ENCODE results near the gene BTNL9. TPM values are rescaled to one million over a fixed set of nuclear protein-coding genes. Genes with fewer than 3 reads are reported as not detected.

The BTNL9 gene
- polyA plus RNA-seq, 2 donors, result 4.8 to 18.5 TPM

DNA sequence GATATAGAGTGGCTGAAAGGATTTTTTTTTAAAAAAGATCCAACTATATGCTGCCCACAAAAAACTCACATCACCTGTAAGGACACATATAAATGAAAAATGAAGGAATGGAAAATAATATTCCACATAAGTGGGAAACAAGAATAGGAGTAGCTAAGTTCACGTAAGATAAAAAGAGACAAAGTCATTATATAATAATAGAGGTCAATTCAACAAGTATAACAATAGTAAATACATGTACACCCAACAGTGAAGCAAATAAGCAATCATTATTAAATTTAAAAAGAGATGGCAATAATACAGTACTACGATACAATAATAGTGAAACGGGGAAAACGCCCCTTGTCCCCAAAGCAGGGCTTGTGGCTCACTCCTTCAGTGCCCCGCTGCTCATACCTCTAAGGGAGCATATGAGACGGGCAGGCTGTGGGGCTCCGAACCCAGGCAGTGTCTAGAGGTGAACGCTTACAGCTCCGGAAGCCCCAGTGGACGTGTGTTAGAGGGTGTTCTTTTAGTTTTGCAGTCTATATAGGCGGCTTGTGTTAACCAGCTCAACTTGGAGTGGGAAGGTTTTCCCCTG is 12.5 kb upstream of the BTNL9 start:
- Histone ChIP-seq H3K9me3 (ENCODE audit: control insufficient read depth in 2 of 2, insufficient read depth in 1 of 2, low read depth in 1 of 2, low read length in 1 of 2) (peaks cover 0 to 10% of the 10 kb centered on the region in 2 donors), H3K36me3 (ENCODE audit: control insufficient read depth in 2 of 2, insufficient read depth in 2 of 2, low read length in 1 of 2) (no peaks in the 10 kb centered on the region), H3K27ac (ENCODE audit: low read depth in 2 of 2, low read length in 1 of 2) (no peak overlapping the region), H3K27me3 (ENCODE audit: control insufficient read depth in 1 of 2, insufficient read depth in 2 of 2, low read length in 2 of 2) (no peaks in the 10 kb centered on the region), H3K4me1 (ENCODE audit: control insufficient read depth in 2 of 2, insufficient read depth in 2 of 2, low read length in 1 of 2) (peaks cover 0 to 7% of the 10 kb centered on the region in 2 donors), H3K4me3 (ENCODE audit: low read depth in 1 of 2, low read length in 2 of 2) (no peak overlapping the region)
- 85 to 86% methylated on average over 11 of the region's 11 CpGs for WGBS, 2 donors

GRCh38 chr5:181028032-181028819 is 11.8 kb upstream of the BTNL9 start:
- H3K4me1 ChIP-seq (ENCODE audit: control insufficient read depth in 2 of 2, insufficient read depth in 2 of 2, low read length in 1 of 2), result peaks cover 0 to 7% of the 10 kb centered on the region in 2 donors
- no peak overlapping the region for H3K27ac ChIP-seq (ENCODE audit: low read depth in 2 of 2, low read length in 1 of 2)
- no peak overlapping the region for H3K4me3 ChIP-seq (ENCODE audit: low read depth in 1 of 2, low read length in 2 of 2)
- H3K9me3 ChIP-seq (ENCODE audit: control insufficient read depth in 2 of 2, insufficient read depth in 1 of 2, low read depth in 1 of 2, low read length in 1 of 2), result peaks cover 0 to 14% of the 10 kb centered on the region in 2 donors
- H3K36me3 ChIP-seq (ENCODE audit: control insufficient read depth in 2 of 2, insufficient read depth in 2 of 2, low read length in 1 of 2), result no peaks in the 10 kb centered on the region
- WGBS, 2 donors, result 81 to 83% methylated on average over 26 of the region's 26 CpGs
- H3K27me3 ChIP-seq (ENCODE audit: control insufficient read depth in 1 of 2, insufficient read depth in 2 of 2, low read length in 2 of 2), result no peaks in the 10 kb centered on the region

DNA sequence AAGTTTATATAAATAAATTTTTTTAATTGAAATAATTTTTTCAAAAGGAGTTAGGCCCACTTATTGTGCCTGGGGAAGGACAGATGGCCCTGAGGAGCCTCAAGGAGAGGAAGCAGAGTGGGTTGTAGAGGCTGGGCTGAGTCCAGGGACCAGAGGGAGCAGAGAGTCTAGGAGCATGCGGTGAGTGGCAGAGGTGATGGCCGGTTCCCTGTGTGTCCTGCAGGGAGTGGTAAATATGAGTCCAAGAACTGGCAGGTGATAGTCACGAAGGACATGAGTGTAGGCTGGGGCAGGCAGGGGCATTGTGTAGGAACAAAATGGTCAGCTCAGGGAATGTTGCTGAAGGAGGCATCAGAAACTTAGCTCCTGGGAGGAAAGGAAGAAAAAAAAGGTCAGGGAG is 8.3 kb upstream of the BTNL9 start:
- peaks cover 0 to 3% of the 10 kb centered on the region in 2 donors for H3K9me3 ChIP-seq (ENCODE audit: control insufficient read depth in 2 of 2, insufficient read depth in 1 of 2, low read depth in 1 of 2, low read length in 1 of 2)
- WGBS, 2 donors, result 89 to 90% methylated on average over 3 of the region's 3 CpGs
- no peaks in the 10 kb centered on the region for H3K36me3 ChIP-seq (ENCODE audit: control insufficient read depth in 2 of 2, insufficient read depth in 2 of 2, low read length in 1 of 2)
- H3K27ac ChIP-seq (ENCODE audit: low read depth in 2 of 2, low read length in 1 of 2), result no peak overlapping the region
- H3K4me3 ChIP-seq (ENCODE audit: low read depth in 1 of 2, low read length in 2 of 2), result no peak overlapping the region
- H3K4me1 ChIP-seq (ENCODE audit: control insufficient read depth in 2 of 2, insufficient read depth in 2 of 2, low read length in 1 of 2), result no peaks in the 10 kb centered on the region
- no peaks in the 10 kb centered on the region for H3K27me3 ChIP-seq (ENCODE audit: control insufficient read depth in 1 of 2, insufficient read depth in 2 of 2, low read length in 2 of 2)

DNA sequence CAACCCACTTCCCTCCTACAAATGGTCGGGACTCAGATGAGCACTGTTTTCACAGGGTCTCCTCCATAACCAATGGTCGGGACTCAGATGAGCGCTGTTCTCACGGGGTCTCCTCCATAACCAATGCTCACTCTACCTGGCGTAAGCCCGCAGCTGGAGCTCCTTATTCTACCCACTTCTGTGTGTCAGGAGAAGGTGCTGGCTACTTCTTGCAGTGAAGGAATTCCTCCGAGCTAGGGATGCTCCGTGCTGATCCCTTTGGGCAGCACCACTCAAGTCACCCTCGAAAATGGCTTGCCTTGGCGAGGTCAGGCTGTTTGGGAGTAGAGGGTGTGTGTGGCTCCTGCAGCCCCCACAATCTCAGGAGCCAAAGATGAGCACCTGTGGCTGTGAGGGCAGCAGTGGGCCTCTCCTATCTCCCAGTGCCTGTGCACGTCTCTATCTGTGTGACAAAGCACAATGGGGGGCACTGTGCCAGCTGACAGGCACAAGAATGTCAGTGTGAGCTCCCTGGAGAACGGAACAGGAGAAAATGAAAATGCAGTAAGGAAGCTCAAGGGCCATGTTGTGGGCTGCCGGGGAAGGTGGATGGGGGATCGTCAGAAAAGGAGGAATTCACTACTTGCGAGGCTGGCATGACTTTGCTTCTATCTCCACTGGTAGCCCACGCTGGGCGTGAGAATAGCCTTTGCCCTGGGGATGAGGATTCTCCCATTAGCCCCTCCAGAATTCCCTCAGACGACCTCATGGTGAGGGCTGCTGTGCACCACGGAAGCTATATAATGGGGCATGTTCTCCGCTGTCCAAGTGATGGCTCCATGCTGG is 3.9 kb upstream of the BTNL9 start:
- no peak overlapping the region for H3K27ac ChIP-seq (ENCODE audit: low read depth in 2 of 2, low read length in 1 of 2)
- no peak overlapping the region for H3K4me3 ChIP-seq (ENCODE audit: low read depth in 1 of 2, low read length in 2 of 2)
- H3K9me3 ChIP-seq (ENCODE audit: control insufficient read depth in 2 of 2, insufficient read depth in 1 of 2, low read depth in 1 of 2, low read length in 1 of 2), result peaks cover 0 to 3% of the 10 kb centered on the region in 2 donors
- H3K27me3 ChIP-seq (ENCODE audit: control insufficient read depth in 1 of 2, insufficient read depth in 2 of 2, low read length in 2 of 2), result no peaks in the 10 kb centered on the region
- WGBS, 2 donors, result 72 to 79% methylated on average over 20 of the region's 20 CpGs
- no peaks in the 10 kb centered on the region for H3K36me3 ChIP-seq (ENCODE audit: control insufficient read depth in 2 of 2, insufficient read depth in 2 of 2, low read length in 1 of 2)
- H3K4me1 ChIP-seq (ENCODE audit: control insufficient read depth in 2 of 2, insufficient read depth in 2 of 2, low read length in 1 of 2), result no peaks in the 10 kb centered on the region

- Histone ChIP-seq H3K27me3 (ENCODE audit: control insufficient read depth in 1 of 2, insufficient read depth in 2 of 2, low read length in 2 of 2) (no peaks in the 10 kb centered on the region), H3K4me1 (ENCODE audit: control insufficient read depth in 2 of 2, insufficient read depth in 2 of 2, low read length in 1 of 2) (no peaks in the 10 kb centered on the region), H3K27ac (ENCODE audit: low read depth in 2 of 2, low read length in 1 of 2) (no peak overlapping the region), H3K9me3 (ENCODE audit: control insufficient read depth in 2 of 2, insufficient read depth in 1 of 2, low read depth in 1 of 2, low read length in 1 of 2) (peaks cover 0 to 3% of the 10 kb centered on the region in 2 donors), H3K36me3 (ENCODE audit: control insufficient read depth in 2 of 2, insufficient read depth in 2 of 2, low read length in 1 of 2) (no peaks in the 10 kb centered on the region), H3K4me3 (ENCODE audit: low read depth in 1 of 2, low read length in 2 of 2) (no peak overlapping the region)
- 75 to 80% methylated on average over 13 of the region's 13 CpGs for WGBS, 2 donors
Measured at GRCh38 chr5:181036816-181037364, 3.2 kb upstream of the BTNL9 start.

DNA sequence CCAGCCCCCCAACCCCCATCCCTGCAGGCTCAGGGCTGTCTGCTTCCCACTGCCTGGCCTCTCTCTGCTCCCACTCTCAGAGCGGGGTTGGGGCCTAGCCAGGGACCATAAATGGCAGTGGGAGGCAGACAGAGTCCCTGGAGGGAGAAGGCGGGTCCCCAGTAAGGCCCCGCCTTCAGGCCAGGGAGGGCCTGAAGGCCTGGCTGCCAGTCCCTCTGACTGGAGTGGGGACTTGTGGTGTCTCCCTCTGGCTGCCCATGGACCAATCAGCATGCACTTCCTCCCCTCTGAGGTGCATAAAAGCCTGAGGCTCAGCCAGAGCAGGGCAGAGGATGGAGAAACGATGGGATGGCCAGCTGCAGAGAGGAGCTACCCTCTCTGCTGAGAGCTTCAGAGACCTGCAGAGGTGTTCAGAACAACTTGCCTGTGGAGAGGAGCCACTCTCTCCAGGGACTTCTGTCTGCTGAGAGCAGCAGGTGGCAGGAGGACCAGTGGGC is 2.7 kb upstream of the BTNL9 start:
- 76% methylated on average over 4 of the region's 4 CpGs for WGBS, 2 donors
- no peak overlapping the region for H3K27ac ChIP-seq (ENCODE audit: low read depth in 2 of 2, low read length in 1 of 2)
- H3K36me3 ChIP-seq (ENCODE audit: control insufficient read depth in 2 of 2, insufficient read depth in 2 of 2, low read length in 1 of 2), result no peaks in the 10 kb centered on the region
- peaks cover 0 to 3% of the 10 kb centered on the region in 2 donors for H3K9me3 ChIP-seq (ENCODE audit: control insufficient read depth in 2 of 2, insufficient read depth in 1 of 2, low read depth in 1 of 2, low read length in 1 of 2)
- H3K4me3 ChIP-seq (ENCODE audit: low read depth in 1 of 2, low read length in 2 of 2), result no peak overlapping the region
- peaks cover 0 to 3% of the 10 kb centered on the region in 2 donors for H3K27me3 ChIP-seq (ENCODE audit: control insufficient read depth in 1 of 2, insufficient read depth in 2 of 2, low read length in 2 of 2)
- H3K4me1 ChIP-seq (ENCODE audit: control insufficient read depth in 2 of 2, insufficient read depth in 2 of 2, low read length in 1 of 2), result no peaks in the 10 kb centered on the region

- WGBS, 2 donors, result 53 to 58% methylated on average over 8 of the region's 8 CpGs
- peaks cover 3% of the 10 kb centered on the region in 2 donors for H3K27me3 ChIP-seq (ENCODE audit: control insufficient read depth in 1 of 2, insufficient read depth in 2 of 2, low read length in 2 of 2)
- H3K27ac ChIP-seq (ENCODE audit: low read depth in 2 of 2, low read length in 1 of 2), result no peak overlapping the region
Measured at GRCh38 chr5:181039471-181039870, 595 bp upstream of the BTNL9 start.

GRCh38 chr5:181040631-181040945 is 522 bp downstream of the BTNL9 start:
- no peaks in the 10 kb centered on the region for H3K4me1 ChIP-seq (ENCODE audit: control insufficient read depth in 2 of 2, insufficient read depth in 2 of 2, low read length in 1 of 2)
- H3K4me3 ChIP-seq (ENCODE audit: low read depth in 1 of 2, low read length in 2 of 2), result no peak overlapping the region
- no peaks in the 10 kb centered on the region for H3K9me3 ChIP-seq (ENCODE audit: control insufficient read depth in 2 of 2, insufficient read depth in 1 of 2, low read depth in 1 of 2, low read length in 1 of 2)
- peaks cover 3% of the 10 kb centered on the region in 2 donors for H3K27me3 ChIP-seq (ENCODE audit: control insufficient read depth in 1 of 2, insufficient read depth in 2 of 2, low read length in 2 of 2)
- H3K27ac ChIP-seq (ENCODE audit: low read depth in 2 of 2, low read length in 1 of 2), result no peak overlapping the region
- no peaks in the 10 kb centered on the region for H3K36me3 ChIP-seq (ENCODE audit: control insufficient read depth in 2 of 2, insufficient read depth in 2 of 2, low read length in 1 of 2)
- 85 to 86% methylated on average over 8 of the region's 8 CpGs for WGBS, 2 donors

More at GRCh38 chr5:181039471-181039870, 595 bp upstream of the BTNL9 start:
- H3K4me3 ChIP-seq (ENCODE audit: low read depth in 1 of 2, low read length in 2 of 2), result no peak overlapping the region
- H3K4me1 ChIP-seq (ENCODE audit: control insufficient read depth in 2 of 2, insufficient read depth in 2 of 2, low read length in 1 of 2), result no peaks in the 10 kb centered on the region
- no peaks in the 10 kb centered on the region for H3K9me3 ChIP-seq (ENCODE audit: control insufficient read depth in 2 of 2, insufficient read depth in 1 of 2, low read depth in 1 of 2, low read length in 1 of 2)
- H3K36me3 ChIP-seq (ENCODE audit: control insufficient read depth in 2 of 2, insufficient read depth in 2 of 2, low read length in 1 of 2), result no peaks in the 10 kb centered on the region

- H3K4me3 ChIP-seq (ENCODE audit: low read depth in 1 of 2, low read length in 2 of 2), result no peak overlapping the region
- H3K27ac ChIP-seq (ENCODE audit: low read depth in 2 of 2, low read length in 1 of 2), result no peak overlapping the region
- H3K36me3 ChIP-seq (ENCODE audit: control insufficient read depth in 2 of 2, insufficient read depth in 2 of 2, low read length in 1 of 2), result no peaks in the 10 kb centered on the region
- H3K9me3 ChIP-seq (ENCODE audit: control insufficient read depth in 2 of 2, insufficient read depth in 1 of 2, low read depth in 1 of 2, low read length in 1 of 2), result no peaks in the 10 kb centered on the region
- no peaks in the 10 kb centered on the region for H3K4me1 ChIP-seq (ENCODE audit: control insufficient read depth in 2 of 2, insufficient read depth in 2 of 2, low read length in 1 of 2)
- 42 to 51% methylated on average over 6 of the region's 6 CpGs for WGBS, 2 donors
- H3K27me3 ChIP-seq (ENCODE audit: control insufficient read depth in 1 of 2, insufficient read depth in 2 of 2, low read length in 2 of 2), result peaks cover 3% of the 10 kb centered on the region in 2 donors
Measured at GRCh38 chr5:181041043-181041442, 977 bp downstream of the BTNL9 start.

Data from esophagus (tissue), 2 donors.